Stimulated activated CD8-positive, alpha-beta memory T cell treated with anti-CD3 and anti-CD28 coated beads, Interleukin-2, amount 100 ng/mL, for 48 hours (primary cell): ENCODE measurements around the gene KAT14.
"Not testable (repeated sequence)": the region's sequence is repeated elsewhere in the genome, so short reads cannot be mapped to it uniquely, and the experiment has no call there.

Experiments used
- DNase-seq, 2 donors: peaks; one replicate each; pipeline ENCODE4 v3.0.0-alpha.2; 2020; ENCODE audit warnings: low read depth in 2 of 2

KAT14 gene

GRCh38 chr20:18164356-18164755 lies 26.7 kb downstream of the KAT14 start:
- no peak for DNase-seq

- DNase-seq = no peak
Measured at GRCh38 chr20:18165553-18165952, 27.9 kb downstream of the KAT14 start.

GRCh38 chr20:18166241-18166881 lies 28.7 kb downstream of the KAT14 start:
- no peak for DNase-seq

GRCh38 chr20:18166950-18167349 lies 29.3 kb downstream of the KAT14 start:
- no peak for DNase-seq

- no peak for DNase-seq
Measured at GRCh38 chr20:18172379-18172778, 34.7 kb downstream of the KAT14 start.

- no peak for DNase-seq
Measured at GRCh38 chr20:18174906-18175683, 37.4 kb downstream of the KAT14 start.

- DNase-seq = no peak
Measured at GRCh38 chr20:18176318-18176785, 38.7 kb downstream of the KAT14 start.

GRCh38 chr20:18180366-18180765 lies 42.7 kb downstream of the KAT14 start:
- not testable (repeated sequence) for DNase-seq

GRCh38 chr20:18180815-18181214 lies 43.2 kb downstream of the KAT14 start:
- DNase-seq = no peak

- DNase-seq = no peak
Measured at GRCh38 chr20:18187020-18187419, 49.4 kb downstream of the KAT14 start.

GRCh38 chr20:18188434-18188833 lies 50.8 kb downstream of the KAT14 start:
- no peak for DNase-seq

- DNase-seq = no peak
Measured at GRCh38 chr20:18190338-18191233, 52.9 kb downstream of the KAT14 start.

- no peak for DNase-seq
Measured at GRCh38 chr20:18191306-18191705, 53.6 kb downstream of the KAT14 start.

- not testable (repeated sequence) for DNase-seq
Measured at GRCh38 chr20:18194461-18194860, 56.8 kb downstream of the KAT14 start.

GRCh38 chr20:18195931-18196330 lies 58.3 kb downstream of the KAT14 start:
- DNase-seq = no peak

GRCh38 chr20:18197382-18198070 lies 59.9 kb downstream of the KAT14 start:
- no peak for DNase-seq

- DNase-seq = no peak
Measured at GRCh38 chr20:18202966-18203365, 65.3 kb downstream of the KAT14 start.

- DNase-seq = not testable (repeated sequence)
Measured at GRCh38 chr20:18203700-18204099, 66.0 kb downstream of the KAT14 start.

- no peak for DNase-seq
Measured at GRCh38 chr20:18213002-18213401, 75.3 kb downstream of the KAT14 start.

- no peak for DNase-seq
Measured at GRCh38 chr20:18215566-18215965, 77.9 kb downstream of the KAT14 start.

GRCh38 chr20:18218280-18218679 lies 80.6 kb downstream of the KAT14 start:
- no peak for DNase-seq

GRCh38 chr20:18223409-18223808 lies 85.7 kb downstream of the KAT14 start:
- DNase-seq = no peak
